Measurements from ENCODE around the gene OR2D3.

DNA sequence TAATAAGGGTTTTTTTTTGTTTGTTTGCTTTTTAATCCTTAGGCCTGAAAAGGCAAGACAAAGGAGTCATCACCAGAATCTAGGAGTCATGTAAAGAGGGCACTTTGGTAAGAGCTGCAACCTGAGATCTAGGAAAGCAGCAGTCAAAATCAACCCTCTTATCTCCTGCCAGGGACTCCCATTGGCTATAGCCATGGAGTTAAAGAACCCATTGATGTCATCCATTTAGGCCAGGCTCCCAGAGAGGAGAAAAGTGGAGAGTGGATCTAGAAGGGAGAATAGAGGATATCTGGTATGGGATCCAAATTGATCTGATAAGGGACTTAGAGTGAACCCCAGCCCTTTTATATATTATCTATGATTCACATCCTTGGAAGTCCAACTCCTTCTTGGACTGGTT is 41.3 kb downstream of the OR2D3 start:
- TF ChIP-seq, protein P1, sequence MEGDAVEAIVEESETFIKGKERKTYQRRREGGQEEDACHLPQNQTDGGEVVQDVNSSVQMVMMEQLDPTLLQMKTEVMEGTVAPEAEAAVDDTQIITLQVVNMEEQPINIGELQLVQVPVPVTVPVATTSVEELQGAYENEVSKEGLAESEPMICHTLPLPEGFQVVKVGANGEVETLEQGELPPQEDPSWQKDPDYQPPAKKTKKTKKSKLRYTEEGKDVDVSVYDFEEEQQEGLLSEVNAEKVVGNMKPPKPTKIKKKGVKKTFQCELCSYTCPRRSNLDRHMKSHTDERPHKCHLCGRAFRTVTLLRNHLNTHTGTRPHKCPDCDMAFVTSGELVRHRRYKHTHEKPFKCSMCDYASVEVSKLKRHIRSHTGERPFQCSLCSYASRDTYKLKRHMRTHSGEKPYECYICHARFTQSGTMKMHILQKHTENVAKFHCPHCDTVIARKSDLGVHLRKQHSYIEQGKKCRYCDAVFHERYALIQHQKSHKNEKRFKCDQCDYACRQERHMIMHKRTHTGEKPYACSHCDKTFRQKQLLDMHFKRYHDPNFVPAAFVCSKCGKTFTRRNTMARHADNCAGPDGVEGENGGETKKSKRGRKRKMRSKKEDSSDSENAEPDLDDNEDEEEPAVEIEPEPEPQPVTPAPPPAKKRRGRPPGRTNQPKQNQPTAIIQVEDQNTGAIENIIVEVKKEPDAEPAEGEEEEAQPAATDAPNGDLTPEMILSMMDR (IDR thresholded peaks at IDR 0.05) = no peak
- TF ChIP-seq POLR2A (IDR thresholded peaks at IDR 0.05) = no peak

All from breast epithelium (tissue), 3 donors.